Measurements from ENCODE around the gene WNT4. TPM values are rescaled to one million over a fixed set of nuclear protein-coding genes. Genes with fewer than 3 reads are reported as not detected.
"Not testable (repeated sequence)": the region's sequence is repeated elsewhere in the genome, so short reads cannot be mapped to it uniquely, and the experiment has no call there.

The WNT4 gene
- polyA plus RNA-seq, 4 donors = 6.2 to 11.6 (median 8.5) TPM

GRCh38 chr1:22114083-22115012 is 28.5 kb downstream of the WNT4 start:
- DNase-seq (ENCODE audit: low read depth in 4 of 4, low spot score in 2 of 4) = no peak

- DNase-seq (ENCODE audit: low read depth in 4 of 4, low spot score in 2 of 4) = no peak
These were observed 30.3 kb downstream of the WNT4 start for GRCh38 chr1:22112554-22112953.

GRCh38 chr1:22111620-22112019 is 31.3 kb downstream of the WNT4 start:
- DNase-seq (ENCODE audit: low read depth in 4 of 4, low spot score in 2 of 4) = no peak

GRCh38 chr1:22111115-22111514 is 31.8 kb downstream of the WNT4 start:
- no peak for DNase-seq (ENCODE audit: low read depth in 4 of 4, low spot score in 2 of 4)

GRCh38 chr1:22110016-22110415 is 32.9 kb downstream of the WNT4 start:
- DNase-seq (ENCODE audit: low read depth in 4 of 4, low spot score in 2 of 4) = no peak

GRCh38 chr1:22108339-22109105 is 34.4 kb downstream of the WNT4 start:
- peak in 2 of 4 donors; percentile 57 to 69 for DNase-seq (ENCODE audit: low read depth in 4 of 4, low spot score in 2 of 4)

- no peak for DNase-seq (ENCODE audit: low read depth in 4 of 4, low spot score in 2 of 4)
These were observed 35.8 kb downstream of the WNT4 start for GRCh38 chr1:22107126-22107525.

- no peak for DNase-seq (ENCODE audit: low read depth in 4 of 4, low spot score in 2 of 4)
These were observed 37.2 kb downstream of the WNT4 start for GRCh38 chr1:22105611-22106207.

- DNase-seq (ENCODE audit: low read depth in 4 of 4, low spot score in 2 of 4) = no peak
These were observed 37.9 kb downstream of the WNT4 start for GRCh38 chr1:22104865-22105437.

GRCh38 chr1:22104094-22104493 is 38.8 kb downstream of the WNT4 start:
- no peak for DNase-seq (ENCODE audit: low read depth in 4 of 4, low spot score in 2 of 4)

GRCh38 chr1:22102746-22103145 is 40.2 kb downstream of the WNT4 start:
- no peak for DNase-seq (ENCODE audit: low read depth in 4 of 4, low spot score in 2 of 4)

- DNase-seq (ENCODE audit: low read depth in 4 of 4, low spot score in 2 of 4) = no peak
These were observed 40.9 kb downstream of the WNT4 start for GRCh38 chr1:22101995-22102394.

GRCh38 chr1:22101199-22101598 is 41.7 kb downstream of the WNT4 start:
- no peak for DNase-seq (ENCODE audit: low read depth in 4 of 4, low spot score in 2 of 4)

- no peak for DNase-seq (ENCODE audit: low read depth in 4 of 4, low spot score in 2 of 4)
These were observed 42.7 kb downstream of the WNT4 start for GRCh38 chr1:22100168-22100567.

GRCh38 chr1:22098752-22099151 is 44.1 kb downstream of the WNT4 start:
- DNase-seq (ENCODE audit: low read depth in 4 of 4, low spot score in 2 of 4) = no peak

GRCh38 chr1:22096463-22096862 is 46.4 kb downstream of the WNT4 start:
- DNase-seq (ENCODE audit: low read depth in 4 of 4, low spot score in 2 of 4) = no peak

- DNase-seq (ENCODE audit: low read depth in 4 of 4, low spot score in 2 of 4) = no peak
These were observed 46.9 kb downstream of the WNT4 start for GRCh38 chr1:22096036-22096435.

- DNase-seq (ENCODE audit: low read depth in 4 of 4, low spot score in 2 of 4) = no peak
These were observed 49.4 kb downstream of the WNT4 start for GRCh38 chr1:22093513-22093912.

- not testable (repeated sequence) for DNase-seq (ENCODE audit: low read depth in 4 of 4, low spot score in 2 of 4)
These were observed 50.7 kb downstream of the WNT4 start for GRCh38 chr1:22092026-22092768.

- no peak for DNase-seq (ENCODE audit: low read depth in 4 of 4, low spot score in 2 of 4)
These were observed 52.0 kb downstream of the WNT4 start for GRCh38 chr1:22090867-22091266.
